Measurements from ENCODE around the gene MASP1.

GRCh38 chr3:187264021-187264420, 27.5 kb downstream of the MASP1 start:
- TF ChIP-seq CTCF (conservative IDR thresholded peaks at IDR 0.05; ENCODE audit: low read length) (no peak), EZH2phosphoT487 (IDR thresholded peaks at IDR 0.05; ENCODE audit: borderline replicate concordance, low read depth, low read length) (no peak)

Measured in OCI-LY7 (cell line).